COLO668 (cell line): ENCODE results near the gene CD151.

Experiments
- DNase-seq: peaks from one replicate; lab custom pipeline; 2025; ENCODE audit not compliant: unreplicated experiment; lab: John Stamatoyannopoulos, UW

Gene CD151

DNA sequence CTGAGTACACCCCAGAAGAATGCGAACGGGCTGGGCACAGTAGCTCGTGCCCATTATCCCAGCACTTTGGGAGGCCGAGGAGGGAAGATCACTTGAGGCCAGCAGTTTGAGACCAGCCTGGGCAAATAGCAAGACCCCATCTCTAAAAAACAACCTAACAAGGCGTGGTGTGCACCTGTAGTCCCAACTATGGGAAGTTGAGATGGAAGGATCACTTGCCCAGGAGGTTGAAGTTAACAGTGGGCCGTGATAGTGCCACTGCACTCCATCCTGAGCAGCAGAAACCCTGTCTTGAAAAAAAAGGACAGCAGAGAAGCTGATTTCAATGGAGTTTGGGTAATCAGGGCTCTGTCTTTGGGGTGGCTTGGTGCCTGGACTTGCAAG is 19.7 kb upstream of the CD151 start:
- no peak for DNase-seq

GRCh38 chr11:813456-814096 is 19.2 kb upstream of the CD151 start:
- no peak for DNase-seq

- no peak for DNase-seq
Measured at GRCh38 chr11:815675-816432, 16.9 kb upstream of the CD151 start.

DNA sequence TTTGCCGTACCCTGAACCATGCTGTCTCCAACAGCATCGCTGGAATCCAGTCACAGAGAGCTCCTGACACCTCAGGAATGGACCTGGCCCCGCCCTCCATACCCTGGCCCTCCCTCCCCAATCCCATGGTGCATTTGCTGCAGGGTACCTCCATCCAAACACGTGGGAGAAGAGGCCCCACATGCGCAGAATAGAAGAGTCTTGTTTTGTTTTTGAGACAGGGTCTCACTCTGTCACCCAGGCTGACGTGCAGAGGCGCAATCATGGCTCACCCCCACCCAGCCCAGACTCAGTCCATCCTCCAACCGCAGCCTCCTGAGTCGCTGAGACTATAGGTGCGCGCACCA is 16.3 kb upstream of the CD151 start:
- no peak for DNase-seq

- no peak for DNase-seq
Measured at GRCh38 chr11:818396-819128, 14.2 kb upstream of the CD151 start, which contains the start of gene PNPLA2. Gene PNPLA2, plus strand, starts transcription at chr11:818914. Its CDS starts 805 bp downstream, at chr11:819719.

DNA sequence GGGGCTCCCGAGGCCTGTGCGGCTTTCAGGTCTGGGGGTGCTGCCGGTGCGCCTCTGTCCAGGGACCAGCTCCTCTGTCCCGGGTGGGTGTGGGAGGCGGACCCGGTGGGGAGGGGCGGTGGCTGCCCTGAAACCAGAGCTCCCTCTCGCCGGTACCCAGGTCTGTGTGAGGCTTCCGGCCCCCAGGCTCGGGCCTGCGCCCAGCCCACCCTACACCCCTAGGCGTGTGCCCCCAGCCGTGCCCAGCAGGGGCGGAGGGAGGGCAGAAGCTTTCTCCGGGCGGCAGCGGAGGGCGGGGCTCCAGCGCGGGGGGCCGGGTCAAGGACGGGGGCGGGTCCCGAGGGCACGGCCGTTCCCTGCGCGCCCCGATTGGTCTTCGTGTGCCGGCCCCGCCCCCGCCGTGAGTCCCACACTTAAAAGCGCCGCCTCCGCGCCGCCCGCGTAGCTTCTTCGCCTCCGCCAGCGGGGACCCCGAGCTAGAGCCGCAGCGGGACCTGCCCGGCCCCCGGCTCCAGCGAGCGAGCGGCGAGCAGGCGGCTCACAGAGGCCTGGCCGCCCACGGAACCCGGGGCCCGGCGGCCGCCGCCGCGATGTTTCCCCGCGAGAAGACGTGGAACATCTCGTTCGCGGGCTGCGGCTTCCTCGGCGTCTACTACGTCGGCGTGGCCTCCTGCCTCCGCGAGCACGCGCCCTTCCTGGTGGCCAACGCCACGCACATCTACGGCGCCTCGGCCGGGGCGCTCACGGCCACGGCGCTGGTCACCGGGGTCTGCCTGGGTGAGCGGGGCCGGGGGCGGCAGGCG is 13.4 kb upstream of the CD151 start:
- peak; percentile 84 for DNase-seq

DNA sequence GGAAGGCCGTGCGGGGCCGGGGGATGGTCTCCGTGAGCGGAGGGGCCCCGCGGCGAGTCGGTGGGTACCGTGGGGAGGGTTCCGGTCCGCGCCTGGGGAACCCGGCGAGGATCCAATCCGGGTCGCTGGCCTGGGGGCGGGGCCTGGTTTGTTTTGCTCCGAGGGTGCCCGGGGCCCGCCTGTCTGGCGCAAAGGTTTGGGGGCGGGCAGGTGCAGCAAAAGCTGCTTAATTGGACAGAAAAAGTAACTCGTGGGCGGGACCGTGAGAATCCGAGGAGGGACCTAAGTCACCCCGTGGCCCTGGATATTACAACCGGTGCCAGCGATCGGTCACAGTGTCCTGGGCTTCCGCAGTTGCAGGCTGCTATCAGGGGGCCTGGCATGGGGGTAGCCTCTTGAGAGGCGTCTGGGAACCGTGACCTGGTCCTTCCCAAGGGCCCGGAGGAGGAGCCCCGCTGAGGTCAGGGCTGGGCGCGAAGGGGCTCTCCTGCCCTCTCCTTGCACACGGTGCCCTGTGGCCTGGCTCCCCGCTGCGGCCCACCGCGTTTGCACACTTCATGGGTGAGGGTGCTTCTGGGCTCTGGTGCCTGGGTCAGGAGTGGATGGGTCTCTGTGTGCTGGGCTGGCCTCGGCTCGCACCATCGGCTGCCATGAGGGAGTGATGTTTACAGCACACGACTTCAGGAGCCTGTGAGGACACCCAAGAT is 12.7 kb upstream of the CD151 start:
- peak; percentile 73 for DNase-seq

- no peak for DNase-seq
Measured at GRCh38 chr11:820655-821511, 11.9 kb upstream of the CD151 start.

GRCh38 chr11:821512-822371 is 11.0 kb upstream of the CD151 start:
- DNase-seq: no peak

GRCh38 chr11:823441-824291 is 9.1 kb upstream of the CD151 start:
- peak; percentile 55 for DNase-seq

GRCh38 chr11:824292-824880 is 8.4 kb upstream of the CD151 start:
- peak; percentile 76 for DNase-seq

GRCh38 chr11:824942-825341 is 7.8 kb upstream of the CD151 start:
- peak; percentile 46 for DNase-seq

- no peak for DNase-seq
Measured at GRCh38 chr11:825366-826226, 7.2 kb upstream of the CD151 start.

DNA sequence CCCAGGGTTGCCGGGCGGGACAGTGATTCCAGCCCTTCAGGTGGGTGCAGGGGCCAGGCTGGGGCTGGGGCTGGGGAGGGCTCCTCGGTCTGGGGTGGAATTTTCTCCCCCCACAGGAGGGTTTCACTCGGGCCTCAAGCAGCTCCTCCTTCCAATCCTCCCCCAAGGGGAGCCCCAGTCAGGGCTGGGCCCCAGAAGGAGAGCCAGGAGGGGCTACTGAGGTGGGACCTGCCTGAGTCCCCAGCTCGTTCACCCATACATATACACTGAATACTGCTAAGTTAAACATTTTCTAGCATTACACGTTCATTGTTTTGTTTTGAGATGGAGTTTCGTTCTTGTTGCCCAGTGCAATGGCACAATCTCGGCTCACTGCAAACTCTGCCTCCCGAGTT is 6.5 kb upstream of the CD151 start:
- no peak for DNase-seq

GRCh38 chr11:826836-827145 is 6.0 kb upstream of the CD151 start:
- DNase-seq: no peak

DNA sequence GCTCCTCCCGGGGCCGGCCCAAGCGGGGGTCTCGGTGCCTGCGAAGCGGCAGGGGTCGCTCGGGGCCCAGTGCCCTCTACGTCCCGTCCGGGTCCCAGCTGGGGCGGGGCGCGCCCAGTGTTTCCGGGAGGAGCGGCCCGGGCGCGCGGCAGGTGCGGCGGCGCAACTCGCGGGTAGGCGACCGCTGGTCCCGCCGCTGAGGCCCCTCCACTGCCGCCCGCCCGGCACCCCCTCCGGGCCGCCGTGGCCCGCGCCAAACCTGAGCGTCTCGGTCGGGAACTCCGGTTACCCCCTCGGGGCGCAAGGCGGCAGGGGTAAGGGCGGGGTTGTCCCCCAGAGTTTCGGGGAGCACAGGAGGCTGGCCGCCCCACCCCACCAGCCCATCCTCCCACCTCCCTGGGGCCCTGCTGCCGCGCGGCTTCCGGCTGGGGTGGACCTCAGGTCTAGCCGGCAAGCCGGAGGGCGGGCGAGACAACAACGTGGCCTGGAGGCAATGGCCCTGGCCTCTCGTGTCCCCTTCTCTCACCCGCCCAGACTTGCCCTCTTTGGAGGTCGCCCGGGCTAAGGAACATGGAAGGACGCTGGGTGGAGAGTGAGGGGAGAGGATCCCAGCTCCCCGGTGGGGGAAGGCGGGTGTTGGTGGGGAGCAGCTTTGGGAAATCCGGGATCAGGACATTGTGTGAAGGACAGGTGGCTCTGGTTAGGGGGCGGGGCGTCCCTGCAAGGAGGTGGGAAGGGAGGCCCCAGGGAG is 5.4 kb upstream of the CD151 start:
- DNase-seq: peak; percentile 57
